SH-SY5Y (cell line): ENCODE results near the gene DCN.

ENCODE experiments used
- GATA2 ChIP-seq: IDR thresholded peaks from 2 replicates; pipeline ENCODE4 v1.6.1; 2011; ENCODE audit warnings: mild to moderate bottlenecking, low read depth, low read length
- GATA3 ChIP-seq: IDR thresholded peaks from 2 replicates; pipeline ENCODE4 v1.6.1; 2011; ENCODE audit warnings: low read depth, mild to moderate bottlenecking, low read length, moderate library complexity

DNA sequence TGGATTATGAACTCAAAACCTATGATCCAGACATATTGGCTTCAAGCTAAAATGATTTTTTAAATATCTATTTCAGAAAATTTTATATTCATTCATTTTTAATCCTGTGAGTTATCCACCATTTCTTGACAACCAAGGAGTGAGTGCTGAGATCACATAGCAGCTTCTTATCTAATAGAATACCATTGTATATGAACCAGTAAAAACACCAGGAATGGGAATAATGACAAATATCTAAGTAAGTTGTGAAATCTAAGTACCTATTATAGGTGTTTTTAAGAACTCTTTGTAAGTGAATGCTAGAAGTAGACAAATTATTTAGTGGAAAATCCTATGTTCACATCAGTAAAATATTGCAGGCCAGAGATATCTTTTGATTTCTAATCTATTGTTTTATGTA lies 79.5 kb downstream of the DCN start:
- no peak for TF ChIP-seq GATA3
- TF ChIP-seq GATA2 = no peak
